ENCODE measurements around the gene GRIN1.
"Not testable (repeated sequence)": the region's sequence is repeated elsewhere in the genome, so short reads cannot be mapped to it uniquely, and the experiment has no call there.

GRIN1 gene

GRCh38 chr9:137129456-137130175 lies 9.3 kb upstream of the GRIN1 start:
- peak overlapping the region; percentile 98 for H3K27ac ChIP-seq
- no peak for TF ChIP-seq CTCF (conservative IDR thresholded peaks at IDR 0.05)

- peak overlapping the region; percentile 98 for H3K27ac ChIP-seq
Measured at GRCh38 chr9:137130176-137130755, 8.7 kb upstream of the GRIN1 start.

GRCh38 chr9:137134191-137134590 lies 4.8 kb upstream of the GRIN1 start:
- H3K27ac ChIP-seq, result no peak overlapping the region
- TF ChIP-seq CTCF (conservative IDR thresholded peaks at IDR 0.05), result no peak

More at GRCh38 chr9:137130176-137130755, 8.7 kb upstream of the GRIN1 start:
- TF ChIP-seq CTCF (conservative IDR thresholded peaks at IDR 0.05), result no peak

- not testable (repeated sequence) for H3K27ac ChIP-seq
Measured at GRCh38 chr9:137135154-137135553, 3.8 kb upstream of the GRIN1 start.

GRCh38 chr9:137136261-137136880 lies 2.6 kb upstream of the GRIN1 start:
- H3K27ac ChIP-seq, result no peak overlapping the region
- no peak for TF ChIP-seq CTCF (conservative IDR thresholded peaks at IDR 0.05)

GRCh38 chr9:137136881-137137607 lies 1.9 kb upstream of the GRIN1 start:
- no peak for TF ChIP-seq CTCF (conservative IDR thresholded peaks at IDR 0.05)
- H3K27ac ChIP-seq, result no peak overlapping the region

- no peak overlapping the region for H3K27ac ChIP-seq
- no peak for TF ChIP-seq CTCF (conservative IDR thresholded peaks at IDR 0.05)
Measured at GRCh38 chr9:137138058-137138721, 764 bp upstream of the GRIN1 start.
